Erythroblast (primary cell): ENCODE data around the gene BMAL2.

Experiments
- GATA1 ChIP-seq: IDR thresholded peaks from 2 replicates; pipeline ENCODE4 v1.6.1; 2011; ENCODE audit warnings: low read depth, mild to moderate bottlenecking, control low read depth, low read length, moderate library complexity
- POLR2A ChIP-seq: IDR thresholded peaks from 2 replicates; pipeline ENCODE4 v1.6.1; 2011; ENCODE audit warnings: mild to moderate bottlenecking, low read length

DNA sequence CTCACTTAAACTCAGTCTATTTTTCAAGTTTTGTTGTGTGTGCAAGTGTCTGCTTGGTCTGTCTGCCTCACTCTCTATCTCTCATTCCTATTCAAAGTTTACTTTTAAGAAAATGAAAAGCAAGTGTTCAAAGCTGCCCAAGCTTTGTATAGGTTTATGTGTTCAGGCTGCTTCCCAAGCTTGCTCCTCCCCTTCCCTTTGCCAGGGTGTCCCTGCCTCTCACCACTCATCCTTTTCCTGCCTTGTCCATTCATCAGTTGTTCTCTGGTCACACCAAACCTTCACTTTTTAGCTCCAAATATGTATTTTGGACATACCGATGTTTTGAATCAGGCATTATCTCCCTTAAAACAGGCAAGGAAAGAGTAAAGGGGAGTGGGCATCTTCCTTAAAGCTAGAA is 47.2 kb upstream of the BMAL2 start:
- TF ChIP-seq POLR2A = no peak
- no peak for TF ChIP-seq GATA1
